ENCODE results near the gene NDUFS7. TPM values are rescaled to one million over a fixed set of nuclear protein-coding genes. Genes with fewer than 3 reads are reported as not detected.

Gene NDUFS7
- total and polyA plus RNA-seq, 2 donors (not counting 3 experiments of a cell fraction or from before 2014, with no cell fraction given) = 101 to 224 TPM

GRCh38 chr19:1427221-1427920 lies 43.7 kb downstream of the NDUFS7 start:
- Histone ChIP-seq H3K9ac (replicated peaks; ENCODE audit: extremely low read depth, insufficient read depth, low read length) (no peak overlapping the region), H3K36me3 (ENCODE audit: control insufficient read depth in 2 of 2, extremely low read depth in 1 of 2, insufficient read depth in 2 of 2, low read length in 2 of 2) (peaks cover 16 to 65% of the 10 kb centered on the region in 2 experiments), H2AFZ (ENCODE audit: low read depth, low read length) (no peak overlapping the region), H3K27ac (ENCODE audit: insufficient read depth, low read depth, low read length) (no peak overlapping the region), H3K4me3 (replicated peaks in 1 of 3; ENCODE audit: insufficient read depth in 1 of 3, low read depth in 1 of 3, low read length in 3 of 3) (no peak overlapping the region), H4K20me1 (replicated peaks; ENCODE audit: control insufficient read depth, extremely low read depth, insufficient read depth, low read length) (peaks cover 2% of the 10 kb centered on the region), H3K9me3 (replicated peaks; ENCODE audit: control insufficient read depth, insufficient read depth, low read length) (no peaks in the 10 kb centered on the region), H3K4me1 (ENCODE audit: control insufficient read depth, extremely low read depth, insufficient read depth, low read length) (no peaks in the 10 kb centered on the region), H3K27me3 (ENCODE audit: control insufficient read depth in 2 of 2, insufficient read depth in 2 of 2, low read length in 2 of 2) (no peaks in the 10 kb centered on the region), H3K9me1 (replicated peaks; ENCODE audit: control insufficient read depth, extremely low read depth, insufficient read depth, low read length) (no peaks in the 10 kb centered on the region), H3K79me2 (ENCODE audit: control insufficient read depth, insufficient read depth, low read length) (peaks cover 17% of the 10 kb centered on the region), H3K4me2 (ENCODE audit: insufficient read depth, low read length) (no peak overlapping the region)
- intact Hi-C loops (cut with micrococcal nuclease) = no loop called here
- FAIRE-seq (no peak), DNase-seq (ENCODE audit: low read depth, low spot score) (no peak)
- ChIA-PET CTCF (no interaction called here), POLR2A (no interaction called here)
- TF ChIP-seq, protein P1, sequence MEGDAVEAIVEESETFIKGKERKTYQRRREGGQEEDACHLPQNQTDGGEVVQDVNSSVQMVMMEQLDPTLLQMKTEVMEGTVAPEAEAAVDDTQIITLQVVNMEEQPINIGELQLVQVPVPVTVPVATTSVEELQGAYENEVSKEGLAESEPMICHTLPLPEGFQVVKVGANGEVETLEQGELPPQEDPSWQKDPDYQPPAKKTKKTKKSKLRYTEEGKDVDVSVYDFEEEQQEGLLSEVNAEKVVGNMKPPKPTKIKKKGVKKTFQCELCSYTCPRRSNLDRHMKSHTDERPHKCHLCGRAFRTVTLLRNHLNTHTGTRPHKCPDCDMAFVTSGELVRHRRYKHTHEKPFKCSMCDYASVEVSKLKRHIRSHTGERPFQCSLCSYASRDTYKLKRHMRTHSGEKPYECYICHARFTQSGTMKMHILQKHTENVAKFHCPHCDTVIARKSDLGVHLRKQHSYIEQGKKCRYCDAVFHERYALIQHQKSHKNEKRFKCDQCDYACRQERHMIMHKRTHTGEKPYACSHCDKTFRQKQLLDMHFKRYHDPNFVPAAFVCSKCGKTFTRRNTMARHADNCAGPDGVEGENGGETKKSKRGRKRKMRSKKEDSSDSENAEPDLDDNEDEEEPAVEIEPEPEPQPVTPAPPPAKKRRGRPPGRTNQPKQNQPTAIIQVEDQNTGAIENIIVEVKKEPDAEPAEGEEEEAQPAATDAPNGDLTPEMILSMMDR (IDR thresholded peaks at IDR 0.05; ENCODE audit: extremely low read depth in 1 of 2, insufficient read depth in 1 of 2, low read depth in 1 of 2, low read length in 2 of 2) = no peak
- TF ChIP-seq, protein P2, sequence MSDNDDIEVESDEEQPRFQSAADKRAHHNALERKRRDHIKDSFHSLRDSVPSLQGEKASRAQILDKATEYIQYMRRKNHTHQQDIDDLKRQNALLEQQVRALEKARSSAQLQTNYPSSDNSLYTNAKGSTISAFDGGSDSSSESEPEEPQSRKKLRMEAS (IDR thresholded peaks at IDR 0.05; ENCODE audit: insufficient read depth, insufficient read length) = no peak
- TF ChIP-seq EZH2 (IDR thresholded peaks at IDR 0.05; ENCODE audit: borderline replicate concordance, low read depth, low read length, severe bottlenecking) = no peak
- no peak for TF ChIP-seq JUN (IDR thresholded peaks at IDR 0.05; ENCODE audit: borderline replicate concordance, insufficient read depth, insufficient read length, low read depth)
- TF ChIP-seq FOS (IDR thresholded peaks at IDR 0.05; ENCODE audit: borderline replicate concordance, insufficient read depth, low read length) = no peak
- no peak for TF ChIP-seq GATA2 (IDR thresholded peaks at IDR 0.05; ENCODE audit: insufficient read depth, insufficient read length, low read depth, low read length)
- TF ChIP-seq MYC (IDR thresholded peaks at IDR 0.05; ENCODE audit: low read depth, low read length) = no peak
- TF ChIP-seq POLR2A (IDR thresholded peaks at IDR 0.05; ENCODE audit: low read depth, low read length) = no peak
- TF ChIP-seq POLR2AphosphoS5 (IDR thresholded peaks at IDR 0.05; ENCODE audit: insufficient read depth, low read depth, low read length) = no peak
- no TSS peak for BruUV-seq (replicated peaks)
- dilution Hi-C loops (cut with MboI; ENCODE audit: extremely low pct_ligation_motif_present, low sequenced_read_pairs) = no loop called here
